NCI-H1417 (cell line): ENCODE measurements around the gene C16orf54.
"Not testable (repeated sequence)": the region's sequence is repeated elsewhere in the genome, so short reads cannot be mapped to it uniquely, and the experiment has no call there.

Experiments
- DNase-seq, 3 experiments: peaks; one replicate each; lab custom pipeline; 2025; lab: John Stamatoyannopoulos, UW

The C16orf54 gene

GRCh38 chr16:29745853-29746345 lies at the start of gene C16orf54:
Gene C16orf54, minus strand, starts transcription at chr16:29745990. Its CDS starts 1,039 bp downstream, at chr16:29744951.
- DNase-seq, result no peak

- no peak for DNase-seq
These were observed 48.5 kb upstream of the C16orf54 start for GRCh38 chr16:29794231-29794710.

- DNase-seq, result not testable (repeated sequence)
These were observed 47.4 kb upstream of the C16orf54 start for GRCh38 chr16:29793153-29793552.

- DNase-seq, result no peak
These were observed 46.3 kb upstream of the C16orf54 start for GRCh38 chr16:29791845-29792807.

GRCh38 chr16:29790949-29791844 lies 45.4 kb upstream of the C16orf54 start:
- DNase-seq, result peak in 2 of 3 experiments; percentile 56 to 64

- DNase-seq, result peak; percentile 94 to 99 (median 99)
These were observed 44.6 kb upstream of the C16orf54 start, which contains the start of gene KIF22 for GRCh38 chr16:29790183-29790948. Gene KIF22, plus strand, starts transcription at chr16:29790751. Its CDS starts 9 bp downstream, at chr16:29790760.

- DNase-seq, result peak in 1 of 3 experiments; percentile 40
These were observed 44.0 kb upstream of the C16orf54 start for GRCh38 chr16:29789775-29790182.

- not testable (repeated sequence) for DNase-seq
These were observed 41.4 kb upstream of the C16orf54 start for GRCh38 chr16:29787155-29787554.

GRCh38 chr16:29784901-29785500 lies 39.2 kb upstream of the C16orf54 start:
- DNase-seq, result no peak

- DNase-seq, result no peak
These were observed 38.4 kb upstream of the C16orf54 start for GRCh38 chr16:29784157-29784556.

- not testable (repeated sequence) for DNase-seq
These were observed 37.5 kb upstream of the C16orf54 start for GRCh38 chr16:29783094-29783953.

GRCh38 chr16:29779474-29779873 lies 33.7 kb upstream of the C16orf54 start:
- DNase-seq, result no peak

- DNase-seq, result no peak
These were observed 32.0 kb upstream of the C16orf54 start, which contains the start of gene ZG16 for GRCh38 chr16:29777576-29778350. Gene ZG16, plus strand, starts transcription at chr16:29778256. Its CDS starts 1,011 bp downstream, at chr16:29779267.

GRCh38 chr16:29775742-29776408 lies 30.1 kb upstream of the C16orf54 start:
- DNase-seq, result no peak

- no peak for DNase-seq
These were observed 28.9 kb upstream of the C16orf54 start for GRCh38 chr16:29774730-29775129.

GRCh38 chr16:29772330-29772729 lies 26.5 kb upstream of the C16orf54 start:
- DNase-seq, result not testable (repeated sequence)

- peak in 2 of 3 experiments; percentile 52 to 81 for DNase-seq
These were observed 24.6 kb upstream of the C16orf54 start for GRCh38 chr16:29770250-29770929.

- no peak for DNase-seq
These were observed 23.7 kb upstream of the C16orf54 start for GRCh38 chr16:29769507-29769906.
